NK-92 (cell line): ENCODE data around the gene PPIL3.
"Not testable (repeated sequence)": the region's sequence is repeated elsewhere in the genome, so short reads cannot be mapped to it uniquely, and the experiment has no call there.

Experiments used
- DNase-seq: peaks from one replicate; lab custom pipeline; 2025; ENCODE audit not compliant: unreplicated experiment; lab: John Stamatoyannopoulos, UW

PPIL3 gene

DNA sequence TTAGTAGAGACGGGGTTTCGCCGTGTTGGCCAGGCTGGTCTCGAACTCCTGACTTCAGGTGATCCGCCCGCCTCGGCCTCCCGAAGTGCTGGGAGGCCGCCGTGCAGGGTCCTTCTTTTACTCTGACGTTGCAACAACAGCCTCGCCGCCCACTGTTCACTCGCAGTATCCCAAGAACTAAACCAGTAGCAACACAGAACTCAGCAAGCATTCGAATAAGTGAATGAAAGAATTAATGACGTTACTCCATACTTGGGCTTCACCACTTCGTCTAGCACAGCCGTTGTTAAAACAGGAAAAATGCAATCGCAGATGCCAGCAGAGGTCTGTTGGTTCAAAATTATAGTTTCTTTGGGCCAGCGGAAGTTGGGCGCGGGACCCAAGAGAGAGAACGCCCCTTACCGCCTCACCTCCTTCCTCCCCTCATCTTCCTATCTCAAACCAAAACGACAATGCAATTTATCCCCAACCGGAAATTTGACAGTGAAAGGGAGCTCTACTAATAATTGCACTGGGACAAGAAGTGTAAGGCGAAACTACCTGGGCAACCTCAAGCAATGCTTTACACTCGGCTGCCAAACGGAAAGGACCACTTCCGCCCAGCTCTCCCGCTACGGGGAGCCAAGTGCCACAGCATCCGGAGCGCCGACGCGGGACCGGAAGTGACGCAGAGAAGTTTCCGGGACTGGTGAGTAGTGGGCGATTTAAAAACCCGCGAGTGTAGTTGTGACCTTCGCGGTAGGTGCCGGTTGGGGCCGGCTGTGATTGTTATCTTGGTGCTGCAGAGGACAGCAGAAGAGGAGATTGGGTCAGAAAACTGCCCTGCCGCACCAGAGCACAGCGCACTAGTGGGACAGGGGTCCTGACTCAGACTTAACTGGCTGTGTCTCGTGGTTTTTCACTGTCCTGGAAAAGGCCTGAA, at the start of gene PPIL3, which contains the start of gene NIF3L1:
TSS of gene PPIL3 (minus strand) at position 374 of the 922 bp plus-strand sequence. CDS start 1,462 bp downstream, outside the sequence.
TSS of gene NIF3L1 (plus strand) at position 668 of the 922 bp plus-strand sequence. CDS start 2,573 bp downstream, outside the sequence.
- DNase-seq = peak; percentile 73

DNA sequence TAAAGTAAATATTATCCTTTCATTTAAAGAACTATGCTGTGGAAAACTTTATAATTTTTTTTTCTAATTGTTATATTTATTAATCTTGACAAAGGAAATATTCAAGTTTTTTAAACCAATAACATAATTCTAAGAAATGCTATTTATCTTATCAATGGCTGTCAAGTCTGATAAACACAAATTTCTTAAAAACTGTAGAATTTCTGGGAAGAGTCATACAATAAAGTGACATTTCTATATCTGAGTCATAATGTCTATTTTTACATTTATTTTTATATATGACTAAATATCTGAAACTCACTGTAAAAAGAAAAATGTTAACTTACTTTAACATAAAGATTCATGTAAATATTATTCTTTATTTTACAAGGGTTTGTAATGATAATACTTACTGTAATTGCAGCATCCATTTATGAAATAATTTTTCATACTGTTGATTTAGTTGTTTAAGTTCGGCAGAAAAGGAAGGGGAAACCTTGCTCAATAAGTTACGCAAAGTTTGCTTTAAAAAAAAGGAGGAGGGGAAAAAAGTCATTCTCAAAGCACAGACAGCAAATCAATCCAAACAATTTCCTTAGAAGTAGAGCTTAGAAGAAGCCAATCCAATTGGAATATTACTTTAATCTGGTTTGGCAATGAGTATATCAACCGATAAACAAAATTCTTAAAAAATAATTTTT, 42.2 kb upstream of the PPIL3 start:
- no peak for DNase-seq

DNA sequence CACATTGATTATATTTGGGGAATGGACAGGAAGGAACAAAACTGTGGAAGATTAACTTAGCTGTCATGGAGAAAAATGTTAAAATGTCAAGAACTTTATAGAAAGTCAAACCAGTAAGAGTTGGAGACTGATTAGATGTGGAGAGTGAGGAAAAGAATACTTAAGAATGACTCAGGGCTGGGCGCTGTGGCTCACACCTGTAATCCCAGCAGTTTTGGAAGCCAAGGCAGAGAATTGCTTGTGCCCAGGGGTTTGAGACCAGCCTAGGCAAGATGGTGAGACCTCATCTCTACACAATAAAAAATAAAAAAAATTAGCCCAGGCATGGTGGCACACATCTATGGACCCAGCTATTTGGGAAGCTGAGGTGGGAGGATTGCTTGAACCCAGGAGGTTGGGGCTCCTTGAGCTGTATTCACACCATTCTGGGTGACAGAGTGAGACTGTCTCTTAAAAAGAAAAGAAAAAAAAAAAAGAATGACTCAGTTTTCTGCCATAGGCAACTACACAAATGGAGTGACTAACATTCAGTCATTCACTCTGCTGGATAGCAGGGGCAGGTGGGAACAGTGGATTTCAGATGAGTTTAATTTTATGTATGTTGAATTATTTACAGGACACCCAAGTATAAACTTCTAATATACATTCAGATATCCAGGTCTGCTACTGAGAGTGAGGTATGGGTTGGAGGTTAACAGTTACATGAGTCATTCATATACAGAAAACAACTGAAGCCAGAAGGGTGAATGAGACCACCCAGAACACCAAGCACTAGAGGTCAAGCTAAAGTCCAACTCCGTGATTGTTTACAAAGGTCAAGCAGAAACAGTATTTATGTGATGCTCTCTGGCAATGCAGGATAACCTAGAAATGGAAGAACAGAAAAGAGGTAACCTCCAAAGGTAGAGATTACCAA, 40.7 kb upstream of the PPIL3 start:
- no peak for DNase-seq

DNA sequence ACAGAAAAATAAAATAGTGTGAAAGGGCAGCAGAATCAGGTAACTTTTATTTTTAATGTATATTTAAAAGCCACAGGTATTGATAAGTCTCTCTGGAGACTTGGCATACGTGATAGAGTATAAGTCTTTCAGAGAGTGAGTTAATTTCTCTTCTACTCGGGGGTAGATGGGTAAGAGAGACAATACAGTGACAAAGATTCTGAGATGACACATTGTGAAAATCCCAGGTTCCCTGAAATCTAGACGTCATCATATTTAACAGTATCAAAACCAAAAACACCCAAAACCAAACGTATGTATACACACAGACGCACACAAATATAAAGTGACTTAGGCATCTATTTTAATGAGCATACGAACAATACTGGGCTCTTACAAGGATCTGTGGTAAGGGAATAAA, 33.6 kb upstream of the PPIL3 start:
- DNase-seq = no peak

DNA sequence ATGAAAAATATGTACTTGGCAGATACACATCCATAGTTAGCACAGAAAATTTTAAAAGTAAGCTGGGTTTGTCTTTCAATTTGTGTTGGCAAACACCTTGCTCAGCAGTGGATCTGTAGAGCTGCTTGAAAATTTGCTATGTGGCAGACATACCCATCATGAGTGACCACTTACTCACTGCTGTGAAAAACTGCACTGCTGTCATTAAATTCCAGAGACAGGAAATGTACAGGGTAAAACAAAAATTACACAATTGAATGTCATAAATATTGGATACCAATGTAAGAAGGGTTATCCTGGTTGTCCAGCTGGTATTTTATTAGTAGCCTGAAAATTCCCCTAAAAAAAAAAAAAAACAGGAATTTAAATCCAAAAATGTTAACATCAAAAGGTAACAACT, 24.8 kb upstream of the PPIL3 start:
- DNase-seq = no peak

DNA sequence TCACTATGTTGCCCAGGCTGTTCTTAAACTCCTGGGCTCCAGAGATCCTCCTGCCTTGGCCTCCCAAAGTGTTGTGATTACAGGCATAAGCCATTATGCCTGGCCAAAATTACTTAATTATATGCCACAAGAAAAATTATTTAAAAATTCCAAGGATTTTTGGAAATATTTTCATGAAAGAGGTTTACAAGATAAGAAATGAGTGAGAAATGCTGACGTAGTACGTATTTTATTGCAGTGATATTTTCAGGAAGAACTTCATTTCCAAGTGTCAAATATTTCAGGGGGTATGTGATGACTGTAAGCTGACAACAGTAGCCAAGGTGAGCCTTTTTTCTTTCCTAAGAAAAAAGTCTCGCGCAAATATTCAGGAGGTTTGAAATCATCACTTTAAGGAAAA, 21.1 kb upstream of the PPIL3 start:
- no peak for DNase-seq

DNA sequence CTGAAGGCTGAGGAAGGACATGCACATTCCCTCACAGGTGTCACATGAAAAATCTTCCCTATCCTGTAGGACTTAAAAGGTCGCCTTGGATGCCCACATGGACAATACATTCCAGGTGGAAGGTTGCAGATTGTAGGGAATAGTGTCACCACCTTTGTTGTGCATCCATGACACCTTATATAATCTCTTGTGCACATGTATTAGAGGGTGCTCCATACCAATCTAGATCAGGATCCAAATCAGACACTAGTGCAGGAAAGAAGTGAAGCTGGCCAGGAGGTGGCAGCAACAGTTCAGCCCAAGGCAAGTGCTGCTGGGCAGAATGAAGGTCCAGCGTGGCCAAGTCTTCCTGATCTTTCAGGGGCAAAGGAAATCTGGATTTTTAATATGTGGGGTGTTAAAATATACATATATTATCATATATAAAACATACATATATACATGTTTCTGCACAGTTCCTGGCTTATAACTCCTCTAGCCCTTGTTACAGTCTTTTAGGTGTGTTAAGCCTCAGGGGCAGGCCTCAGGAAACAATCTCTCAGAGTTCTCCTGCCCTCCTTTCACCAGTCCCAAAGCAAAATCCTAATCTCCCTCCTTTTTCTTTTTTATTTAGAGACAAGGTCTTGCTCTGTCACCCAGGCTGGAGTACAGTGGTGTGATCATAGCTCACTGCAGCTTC, 16.9 kb upstream of the PPIL3 start:
- no peak for DNase-seq

DNA sequence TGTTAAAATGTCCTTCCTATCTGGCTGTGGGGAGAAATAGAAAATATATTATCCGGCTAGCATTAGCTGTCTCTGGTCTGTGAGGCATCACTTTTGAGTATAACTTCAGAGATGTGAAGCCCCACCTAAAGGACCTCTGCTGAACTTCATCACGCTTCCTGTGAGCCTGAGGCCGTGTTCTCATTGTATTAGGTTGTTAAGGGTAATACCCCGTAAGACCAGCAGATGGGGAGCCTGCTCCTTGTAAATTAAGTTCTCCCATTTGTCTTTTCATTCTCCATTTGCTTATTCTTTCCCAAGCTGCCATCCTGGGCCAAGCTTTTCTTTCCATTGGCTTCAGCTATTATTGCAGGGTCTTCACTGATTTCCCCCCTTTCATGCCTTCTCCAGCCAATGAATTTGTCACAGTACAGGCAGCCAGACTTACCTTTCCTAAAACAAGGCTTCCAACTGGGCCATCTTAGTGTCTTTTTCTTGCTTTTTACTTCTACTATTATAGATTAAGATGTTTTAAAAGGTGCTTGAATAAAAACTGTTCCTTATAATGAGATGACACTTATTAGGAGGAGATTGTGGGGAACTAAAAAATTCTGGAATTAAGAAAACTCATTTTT, 12.7 kb upstream of the PPIL3 start:
- DNase-seq = no peak

DNA sequence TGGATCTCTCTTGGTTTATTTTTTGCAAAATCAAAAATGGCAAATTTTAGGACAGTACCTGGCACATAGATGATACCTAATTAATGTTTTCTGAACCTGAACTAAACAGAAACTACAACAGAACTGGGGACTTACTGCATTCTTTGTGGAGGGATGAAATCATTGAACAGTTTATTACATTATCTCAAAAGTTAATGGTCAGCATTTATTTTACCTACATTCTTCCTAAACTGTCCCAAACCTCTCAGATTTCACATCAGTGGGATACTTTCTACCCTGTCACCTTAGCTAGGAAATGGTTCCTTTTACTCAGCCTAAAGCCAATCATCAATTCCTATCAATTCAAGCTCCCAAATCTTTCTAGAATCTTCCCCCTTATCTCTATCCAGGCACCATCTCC, 10.6 kb upstream of the PPIL3 start:
- DNase-seq = no peak

DNA sequence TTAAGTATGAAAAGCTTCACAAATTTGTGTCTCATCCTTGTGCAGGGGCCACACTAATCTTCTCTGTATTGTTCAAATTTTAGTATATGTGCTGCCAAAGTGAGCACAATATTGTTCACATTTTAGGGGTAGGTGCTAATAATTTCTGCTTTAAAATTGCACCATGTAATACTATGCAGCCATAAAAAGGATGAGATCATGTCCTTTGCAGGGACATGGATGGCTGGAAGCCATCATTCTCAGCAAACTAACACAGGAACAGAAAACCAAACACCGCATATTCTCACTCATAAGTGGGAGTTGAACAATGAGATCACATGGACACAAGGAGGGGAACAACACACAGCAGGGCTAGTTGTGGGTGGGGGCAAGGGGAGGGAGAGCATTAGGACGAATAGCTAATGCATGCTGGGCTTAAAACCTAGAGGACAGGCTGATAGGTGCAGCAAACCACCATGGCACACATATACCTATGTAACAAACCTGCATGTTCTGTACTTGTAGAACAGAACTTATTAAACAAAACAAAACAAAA, 7.1 kb downstream of the PPIL3 start:
- not testable (repeated sequence) for DNase-seq

DNA sequence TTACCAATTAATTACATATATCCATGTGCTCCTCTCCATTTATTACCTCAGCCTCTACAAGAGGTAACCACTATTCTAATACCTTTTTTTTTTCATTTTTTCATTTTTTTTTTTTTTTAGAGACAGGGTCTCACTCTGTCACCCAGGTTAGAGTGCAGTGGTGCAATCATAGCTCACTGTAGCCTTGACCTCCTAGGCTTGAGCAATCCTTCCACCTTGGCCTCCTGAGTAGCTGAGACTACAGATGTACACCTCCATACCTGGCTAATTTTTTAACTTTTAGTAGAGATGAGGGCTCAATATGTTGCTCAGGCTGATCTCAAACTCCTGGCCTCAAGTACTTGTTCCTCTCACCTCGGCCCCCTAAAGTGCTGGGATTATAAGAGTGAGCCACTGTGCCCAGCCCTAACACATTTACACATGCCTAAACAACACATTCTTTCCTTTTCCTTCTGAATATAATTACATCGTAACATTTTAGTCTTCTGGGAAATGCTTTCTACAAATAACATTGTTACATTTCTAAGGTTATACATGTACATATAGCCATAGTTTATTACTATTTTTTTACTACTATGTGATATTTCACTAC, 10.5 kb downstream of the PPIL3 start:
- no peak for DNase-seq

DNA sequence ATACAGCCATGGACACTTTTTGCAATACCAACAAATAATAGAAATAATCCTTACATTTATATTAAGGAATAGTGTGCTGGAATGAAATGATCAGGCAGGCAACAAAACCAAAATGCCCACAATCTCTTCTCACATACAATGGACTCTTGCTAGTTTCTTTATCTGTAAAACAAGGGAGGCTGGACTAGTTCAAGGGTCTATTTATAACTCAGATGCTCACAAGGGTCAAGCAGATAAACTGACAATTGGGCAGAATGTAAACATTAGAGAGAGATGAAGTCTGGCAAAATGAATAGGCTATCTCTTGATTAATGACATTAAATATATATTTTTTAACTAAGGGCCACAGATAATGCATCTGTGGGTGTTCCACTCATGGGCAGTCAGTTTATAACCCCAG, 11.4 kb downstream of the PPIL3 start:
- no peak for DNase-seq

DNA sequence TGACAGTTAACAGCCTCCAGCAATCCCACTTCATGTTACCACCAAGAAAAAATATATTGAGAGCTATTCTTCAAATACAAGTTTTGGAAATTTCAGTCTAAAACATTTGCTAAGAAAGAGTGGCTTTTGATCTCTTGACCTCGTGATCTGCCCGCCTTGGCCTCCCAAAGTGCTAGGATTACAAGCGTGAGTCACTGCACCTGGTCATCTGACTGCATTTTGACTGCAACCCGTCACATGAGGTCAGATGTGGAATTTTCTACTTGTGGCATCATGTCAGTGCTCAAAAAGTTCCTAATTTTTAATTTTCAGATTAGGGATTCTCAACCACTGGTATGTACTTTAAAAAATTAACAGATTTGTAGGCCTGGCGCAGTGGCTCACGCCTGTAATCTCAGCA, 15.3 kb downstream of the PPIL3 start:
- DNase-seq = no peak

DNA sequence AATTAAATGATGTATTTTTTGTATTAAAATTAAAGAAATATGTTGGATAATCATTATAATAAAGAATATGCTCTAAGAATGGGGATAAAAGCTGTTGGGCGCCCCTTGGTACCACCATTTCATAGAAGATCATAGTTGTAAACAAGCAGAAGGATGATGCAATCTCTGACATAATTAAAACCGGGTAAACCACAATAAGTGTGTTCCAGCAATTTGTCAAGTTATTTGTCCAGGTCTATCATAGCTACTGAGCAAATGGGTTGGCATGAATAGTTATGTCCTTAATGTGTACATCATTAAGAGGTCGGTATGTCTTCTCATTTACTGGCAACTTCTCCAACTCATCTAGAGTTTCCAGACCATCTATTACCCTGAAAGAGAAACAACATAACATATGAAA, 17.7 kb downstream of the PPIL3 start:
- no peak for DNase-seq

DNA sequence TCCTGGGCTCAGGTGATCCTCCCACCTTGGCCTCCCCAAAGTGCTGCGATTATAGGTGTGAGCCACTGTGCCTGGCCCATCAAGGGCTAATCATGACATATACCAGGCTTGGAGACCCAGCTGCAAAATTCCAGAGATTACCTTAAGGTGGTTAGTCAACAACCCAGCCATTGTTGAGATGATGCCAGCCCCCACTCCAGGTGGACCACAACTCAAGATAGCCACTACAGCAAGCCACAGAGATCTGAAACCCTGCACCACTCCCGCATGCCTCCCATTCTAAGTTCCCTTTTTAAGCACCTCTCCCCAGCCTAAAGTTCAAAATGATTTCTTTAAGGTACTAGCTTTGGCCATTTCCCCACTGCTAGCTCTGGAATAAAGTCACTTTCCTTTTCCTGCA, 19.9 kb downstream of the PPIL3 start:
- no peak for DNase-seq

DNA sequence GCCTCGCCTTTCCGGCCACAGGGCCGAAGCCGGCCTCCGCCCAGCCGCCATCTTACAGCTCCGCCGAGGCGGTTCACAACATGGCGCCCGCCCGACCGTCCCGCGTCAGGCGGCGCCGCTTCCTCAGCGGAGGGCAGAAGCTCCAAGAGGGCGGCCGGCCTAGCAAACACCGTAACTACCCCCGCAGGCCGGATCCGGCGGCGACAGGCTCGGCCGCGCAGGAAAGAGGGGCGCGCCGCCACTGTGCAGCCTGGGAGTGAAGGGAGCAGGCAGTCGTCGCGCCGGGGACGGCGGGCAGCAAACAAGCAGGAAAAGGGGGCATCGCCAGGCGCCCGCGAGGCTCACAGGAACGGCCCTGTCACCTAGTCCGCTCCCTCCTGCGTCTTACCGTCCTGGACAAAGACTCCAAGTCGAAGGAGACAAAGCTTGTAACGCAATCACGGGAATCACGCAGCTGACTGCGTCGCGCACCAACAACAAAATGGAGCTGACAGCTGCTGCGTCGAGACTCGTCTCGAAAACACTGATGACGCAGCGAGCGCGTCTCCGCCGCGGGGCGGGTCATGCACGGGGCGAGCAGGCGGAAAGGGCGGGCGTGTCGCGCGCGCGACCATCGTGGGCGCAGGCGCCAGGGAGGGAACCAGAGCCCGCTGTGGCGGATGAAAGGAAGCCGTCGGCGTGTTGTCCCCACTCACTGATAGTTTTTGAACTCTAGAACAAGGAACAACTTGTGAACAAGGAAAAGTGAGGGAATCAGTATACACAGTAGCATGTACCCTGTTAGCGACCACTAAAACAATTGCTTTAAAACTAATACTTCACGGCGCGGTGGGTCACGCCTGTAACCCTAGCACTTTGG, 24.5 kb downstream of the PPIL3 start, which contains the start of gene CLK1:
TSS of gene CLK1 (minus strand) at position 483 of the 859 bp plus-strand sequence. CDS start 2,796 bp downstream, outside the sequence.
- peak; percentile 81 for DNase-seq

DNA sequence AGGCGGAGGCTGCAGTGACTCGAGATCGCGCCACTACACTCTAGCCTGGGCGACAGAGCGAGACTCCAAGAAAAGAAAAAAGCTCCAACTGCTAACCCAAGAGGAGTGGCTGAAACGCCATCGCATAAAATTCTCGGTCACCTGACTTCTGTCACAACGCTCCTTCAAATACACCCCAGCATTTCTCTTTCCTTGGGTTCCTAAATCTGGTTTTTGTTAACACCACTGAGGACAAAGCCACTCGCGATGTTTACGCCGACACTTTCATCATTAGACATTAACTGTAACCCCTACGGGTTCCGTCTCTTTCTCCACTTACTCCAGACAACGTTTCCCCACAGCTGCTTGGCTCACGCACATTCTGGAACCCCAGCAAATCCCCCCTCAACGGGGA, 25.1 kb downstream of the PPIL3 start:
- DNase-seq = no peak

DNA sequence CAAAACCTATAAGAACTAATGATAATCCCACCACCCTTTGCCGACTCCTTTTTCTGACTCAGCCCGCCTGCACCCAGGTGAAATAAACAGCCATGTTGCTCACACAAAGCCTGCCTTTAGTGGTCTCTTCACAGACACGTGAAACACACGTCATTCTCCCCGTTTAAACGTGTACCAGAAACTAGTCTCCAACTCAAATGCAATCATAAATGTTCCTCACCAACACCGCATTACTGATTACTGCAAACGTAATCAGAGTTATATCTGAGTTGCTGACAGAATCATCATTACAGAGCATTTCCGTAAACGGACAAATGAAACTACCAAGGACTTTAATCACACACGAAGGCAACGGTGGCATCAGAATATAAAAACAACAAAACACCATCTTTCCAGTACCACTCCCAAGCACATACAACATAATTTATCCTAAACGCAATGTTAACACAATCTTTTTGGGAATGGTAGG, 26.3 kb downstream of the PPIL3 start:
- no peak for DNase-seq
